ENCODE measurements around the gene PLOD3.

DNA sequence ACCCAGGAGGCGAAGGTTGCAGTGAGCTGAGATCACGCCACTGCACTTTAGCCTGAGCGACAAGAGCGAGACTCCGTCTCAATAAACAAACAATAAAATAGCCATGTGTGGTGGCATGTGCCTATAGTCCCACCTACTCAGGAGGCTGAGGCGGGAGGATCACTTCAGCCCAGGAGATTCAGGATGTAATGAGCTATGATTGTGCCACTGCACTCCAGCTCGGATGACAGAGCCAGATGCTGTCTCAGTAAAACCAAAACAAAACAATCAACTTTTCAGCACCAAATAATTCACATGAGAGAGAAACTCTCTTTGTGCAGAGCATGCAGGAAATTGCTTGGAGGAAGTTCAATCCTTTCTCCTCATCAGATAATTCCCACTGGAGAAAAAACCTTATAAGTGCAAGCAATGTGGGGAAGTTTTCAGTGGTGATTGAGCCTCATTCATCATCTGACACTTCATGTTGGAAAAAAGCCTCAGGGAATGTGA, 40.9 kb upstream of the PLOD3 start:
- no peak for TF ChIP-seq POLR2A (IDR thresholded peaks at IDR 0.05)
- TF ChIP-seq, protein P1, sequence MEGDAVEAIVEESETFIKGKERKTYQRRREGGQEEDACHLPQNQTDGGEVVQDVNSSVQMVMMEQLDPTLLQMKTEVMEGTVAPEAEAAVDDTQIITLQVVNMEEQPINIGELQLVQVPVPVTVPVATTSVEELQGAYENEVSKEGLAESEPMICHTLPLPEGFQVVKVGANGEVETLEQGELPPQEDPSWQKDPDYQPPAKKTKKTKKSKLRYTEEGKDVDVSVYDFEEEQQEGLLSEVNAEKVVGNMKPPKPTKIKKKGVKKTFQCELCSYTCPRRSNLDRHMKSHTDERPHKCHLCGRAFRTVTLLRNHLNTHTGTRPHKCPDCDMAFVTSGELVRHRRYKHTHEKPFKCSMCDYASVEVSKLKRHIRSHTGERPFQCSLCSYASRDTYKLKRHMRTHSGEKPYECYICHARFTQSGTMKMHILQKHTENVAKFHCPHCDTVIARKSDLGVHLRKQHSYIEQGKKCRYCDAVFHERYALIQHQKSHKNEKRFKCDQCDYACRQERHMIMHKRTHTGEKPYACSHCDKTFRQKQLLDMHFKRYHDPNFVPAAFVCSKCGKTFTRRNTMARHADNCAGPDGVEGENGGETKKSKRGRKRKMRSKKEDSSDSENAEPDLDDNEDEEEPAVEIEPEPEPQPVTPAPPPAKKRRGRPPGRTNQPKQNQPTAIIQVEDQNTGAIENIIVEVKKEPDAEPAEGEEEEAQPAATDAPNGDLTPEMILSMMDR (IDR thresholded peaks at IDR 0.05), result no peak

Data from thyroid gland (tissue), 4 donors.